ENCODE data around the gene CHRNB4.

Gene CHRNB4

GRCh38 chr15:78641749-78642275 lies 802 bp upstream of the CHRNB4 start:
- H3K79me2 ChIP-seq (ENCODE audit: control insufficient read depth, low read length) = no peaks in the 10 kb centered on the region
- TF ChIP-seq CTCF (IDR thresholded peaks at IDR 0.05; ENCODE audit: low read depth, low read length, poor library complexity, severe bottlenecking) (no peak), EZH2phosphoT487 (IDR thresholded peaks at IDR 0.05; ENCODE audit: borderline replicate concordance, low read length) (no peak)
- no peaks in the 10 kb centered on the region for H4K20me1 ChIP-seq (ENCODE audit: control insufficient read depth, insufficient read depth, low read depth, low read length)
- no peaks in the 10 kb centered on the region for H3F3A ChIP-seq (ENCODE audit: control insufficient read depth, insufficient read depth)
- no peaks in the 10 kb centered on the region for H3K9me2 ChIP-seq (replicated peaks; ENCODE audit: control insufficient read depth, low read length)
- H3K4me2 ChIP-seq (ENCODE audit: low read length) = no peak overlapping the region
- no peaks in the 10 kb centered on the region for H3K9me3 ChIP-seq (ENCODE audit: control insufficient read depth, insufficient read depth, low read length)
- H3K4me1 ChIP-seq (ENCODE audit: control insufficient read depth, low read length) = no peaks in the 10 kb centered on the region
- no peaks in the 10 kb centered on the region for H3K36me3 ChIP-seq (ENCODE audit: control insufficient read depth, low read length)
- no peak overlapping the region for H3K4me3 ChIP-seq (ENCODE audit: low read length)
- H3K27me3 ChIP-seq (ENCODE audit: control insufficient read depth, low read length) = no peaks in the 10 kb centered on the region
- H3K27ac ChIP-seq (ENCODE audit: low read depth, low read length) = no peak overlapping the region

- no peak overlapping the region for H3K27ac ChIP-seq (ENCODE audit: low read depth, low read length)
- no peaks in the 10 kb centered on the region for H3K4me1 ChIP-seq (ENCODE audit: control insufficient read depth, low read length)
- H3F3A ChIP-seq (ENCODE audit: control insufficient read depth, insufficient read depth) = no peaks in the 10 kb centered on the region
- H3K4me3 ChIP-seq (ENCODE audit: low read length) = no peak overlapping the region
- H3K27me3 ChIP-seq (ENCODE audit: control insufficient read depth, low read length) = no peaks in the 10 kb centered on the region
- H3K4me2 ChIP-seq (ENCODE audit: low read length) = no peak overlapping the region
- no peaks in the 10 kb centered on the region for H3K79me2 ChIP-seq (ENCODE audit: control insufficient read depth, low read length)
- H3K9me2 ChIP-seq (replicated peaks; ENCODE audit: control insufficient read depth, low read length) = no peaks in the 10 kb centered on the region
- no peaks in the 10 kb centered on the region for H3K9me3 ChIP-seq (ENCODE audit: control insufficient read depth, insufficient read depth, low read length)
- H4K20me1 ChIP-seq (ENCODE audit: control insufficient read depth, insufficient read depth, low read depth, low read length) = no peaks in the 10 kb centered on the region
- TF ChIP-seq CTCF (IDR thresholded peaks at IDR 0.05; ENCODE audit: low read depth, low read length, poor library complexity, severe bottlenecking) (no peak), EZH2phosphoT487 (IDR thresholded peaks at IDR 0.05; ENCODE audit: borderline replicate concordance, low read length) (no peak)
- no peaks in the 10 kb centered on the region for H3K36me3 ChIP-seq (ENCODE audit: control insufficient read depth, low read length)
Observed at GRCh38 chr15:78640527-78641101, 396 bp downstream of the CHRNB4 start.

GRCh38 chr15:78638658-78639314 lies 2.2 kb downstream of the CHRNB4 start:
- Histone ChIP-seq H3K4me1 (ENCODE audit: control insufficient read depth, low read length) (no peaks in the 10 kb centered on the region), H3K9me2 (replicated peaks; ENCODE audit: control insufficient read depth, low read length) (no peaks in the 10 kb centered on the region), H3K27me3 (ENCODE audit: control insufficient read depth, low read length) (no peaks in the 10 kb centered on the region), H4K20me1 (ENCODE audit: control insufficient read depth, insufficient read depth, low read depth, low read length) (no peaks in the 10 kb centered on the region), H3K36me3 (ENCODE audit: control insufficient read depth, low read length) (no peaks in the 10 kb centered on the region), H3F3A (ENCODE audit: control insufficient read depth, insufficient read depth) (no peaks in the 10 kb centered on the region), H3K4me3 (ENCODE audit: low read length) (no peak overlapping the region), H3K9me3 (ENCODE audit: control insufficient read depth, insufficient read depth, low read length) (peaks cover under 1% of the 10 kb centered on the region; the same call in 1 of the 2 replicates), H3K4me2 (ENCODE audit: low read length) (no peak overlapping the region), H3K79me2 (ENCODE audit: control insufficient read depth, low read length) (no peaks in the 10 kb centered on the region), H3K27ac (ENCODE audit: low read depth, low read length) (no peak overlapping the region)
- TF ChIP-seq CTCF (IDR thresholded peaks at IDR 0.05; ENCODE audit: low read depth, low read length, poor library complexity, severe bottlenecking) (peak; percentile 76), EZH2phosphoT487 (IDR thresholded peaks at IDR 0.05; ENCODE audit: borderline replicate concordance, low read length) (no peak)
